NCI-H1436 treated with DMSO at 0.1 percent for 48 hours (cell line): Measurements from ENCODE around the gene WDR26.
"Not testable (repeated sequence)": the region's sequence is repeated elsewhere in the genome, so short reads cannot be mapped to it uniquely, and the experiment has no call there.

Source experiments
- DNase-seq: peaks from one replicate; lab custom pipeline; 2025; lab: John Stamatoyannopoulos, UW

WDR26 gene

GRCh38 chr1:224392411-224393249, 42.0 kb downstream of the WDR26 start:
- DNase-seq, result no peak

- DNase-seq, result no peak
Measured at GRCh38 chr1:224390517-224390916, 44.1 kb downstream of the WDR26 start.

GRCh38 chr1:224387943-224388342, 46.7 kb downstream of the WDR26 start:
- no peak for DNase-seq

- DNase-seq, result no peak
Measured at GRCh38 chr1:224387302-224387912, 47.2 kb downstream of the WDR26 start.

GRCh38 chr1:224383218-224383617, 51.4 kb downstream of the WDR26 start:
- no peak for DNase-seq

- DNase-seq, result no peak
Measured at GRCh38 chr1:224381880-224382548, 52.6 kb downstream of the WDR26 start.

GRCh38 chr1:224380003-224380402, 54.6 kb downstream of the WDR26 start:
- no peak for DNase-seq

GRCh38 chr1:224378855-224379631, 55.6 kb downstream of the WDR26 start:
- DNase-seq, result no peak

GRCh38 chr1:224377676-224378006, 57.0 kb downstream of the WDR26 start:
- DNase-seq, result no peak

- DNase-seq, result no peak
Measured at GRCh38 chr1:224375059-224375458, 59.5 kb downstream of the WDR26 start.

GRCh38 chr1:224373008-224373590, 61.5 kb downstream of the WDR26 start:
- DNase-seq, result no peak

GRCh38 chr1:224368409-224368808, 66.2 kb downstream of the WDR26 start:
- DNase-seq, result no peak

GRCh38 chr1:224359207-224359606, 75.4 kb downstream of the WDR26 start:
- DNase-seq, result no peak

GRCh38 chr1:224358237-224358636, 76.4 kb downstream of the WDR26 start:
- DNase-seq, result no peak

GRCh38 chr1:224357626-224358124, 76.9 kb downstream of the WDR26 start:
- no peak for DNase-seq

- DNase-seq, result peak; percentile 87
Measured at GRCh38 chr1:224356685-224357625, 77.6 kb downstream of the WDR26 start, which contains the start of gene CNIH4. CNIH4 (plus strand) TSS chr1:224356879; CDS start chr1:224356925, 46 bp downstream.

- no peak for DNase-seq
Measured at GRCh38 chr1:224353975-224354925, 80.3 kb downstream of the WDR26 start.

GRCh38 chr1:224352436-224353085, 82.0 kb downstream of the WDR26 start:
- DNase-seq, result not testable (repeated sequence)

GRCh38 chr1:224349716-224350115, 84.9 kb downstream of the WDR26 start:
- DNase-seq, result not testable (repeated sequence)
